Stimulated activated CD4-positive, alpha-beta T cell treated with anti-CD3 and anti-CD28 coated beads, Interleukin-4, amount 100 ng/mL, for 4 hours (primary cell): ENCODE measurements around the gene CXorf49.
A peak's percentile ranks its signal among the peaks of the same experiment; 100 is the strongest.
"Not testable (repeated sequence)": the region's sequence is repeated elsewhere in the genome, so short reads cannot be mapped to it uniquely, and the experiment has no call there.

Source experiments
- DNase-seq, 2 experiments: peaks; one replicate each; pipeline ENCODE4 v3.0.0-alpha.2; 2020

CXorf49 gene

GRCh38 chrX:71671043-71671780 is 46.9 kb downstream of the CXorf49 start:
- DNase-seq, result peak; percentile 52 to 68

GRCh38 chrX:71669947-71670346 is 48.1 kb downstream of the CXorf49 start:
- DNase-seq, result not testable (repeated sequence)

GRCh38 chrX:71669492-71669891 is 48.6 kb downstream of the CXorf49 start:
- DNase-seq, result no peak

- no peak for DNase-seq
Observed at GRCh38 chrX:71668248-71668595, 49.9 kb downstream of the CXorf49 start.

- no peak for DNase-seq
Observed at GRCh38 chrX:71667328-71668247, 50.5 kb downstream of the CXorf49 start, which contains the start of gene LOC101059915. Gene LOC101059915 (plus strand): TSS chrX:71667546.

- DNase-seq, result no peak
Observed at GRCh38 chrX:71666240-71667223, 51.6 kb downstream of the CXorf49 start.

GRCh38 chrX:71665747-71666146 is 52.3 kb downstream of the CXorf49 start:
- no peak for DNase-seq

GRCh38 chrX:71664889-71665491 is 53.1 kb downstream of the CXorf49 start:
- no peak for DNase-seq
